GM20431 (cell line): ENCODE measurements around the gene BSDC1.
"Not testable (repeated sequence)": the region's sequence is repeated elsewhere in the genome, so short reads cannot be mapped to it uniquely, and the experiment has no call there.

ENCODE experiments used
- in situ Hi-C: fragments of 300-500 bp; cut with MseI, MboI; formaldehyde crosslinking; loops from one replicate; pipeline ENCODE4 v1.15.0; 2020; ENCODE audit warnings: low sequenced_read_pairs; ENCODE audit not compliant: unreplicated experiment

Gene BSDC1

DNA sequence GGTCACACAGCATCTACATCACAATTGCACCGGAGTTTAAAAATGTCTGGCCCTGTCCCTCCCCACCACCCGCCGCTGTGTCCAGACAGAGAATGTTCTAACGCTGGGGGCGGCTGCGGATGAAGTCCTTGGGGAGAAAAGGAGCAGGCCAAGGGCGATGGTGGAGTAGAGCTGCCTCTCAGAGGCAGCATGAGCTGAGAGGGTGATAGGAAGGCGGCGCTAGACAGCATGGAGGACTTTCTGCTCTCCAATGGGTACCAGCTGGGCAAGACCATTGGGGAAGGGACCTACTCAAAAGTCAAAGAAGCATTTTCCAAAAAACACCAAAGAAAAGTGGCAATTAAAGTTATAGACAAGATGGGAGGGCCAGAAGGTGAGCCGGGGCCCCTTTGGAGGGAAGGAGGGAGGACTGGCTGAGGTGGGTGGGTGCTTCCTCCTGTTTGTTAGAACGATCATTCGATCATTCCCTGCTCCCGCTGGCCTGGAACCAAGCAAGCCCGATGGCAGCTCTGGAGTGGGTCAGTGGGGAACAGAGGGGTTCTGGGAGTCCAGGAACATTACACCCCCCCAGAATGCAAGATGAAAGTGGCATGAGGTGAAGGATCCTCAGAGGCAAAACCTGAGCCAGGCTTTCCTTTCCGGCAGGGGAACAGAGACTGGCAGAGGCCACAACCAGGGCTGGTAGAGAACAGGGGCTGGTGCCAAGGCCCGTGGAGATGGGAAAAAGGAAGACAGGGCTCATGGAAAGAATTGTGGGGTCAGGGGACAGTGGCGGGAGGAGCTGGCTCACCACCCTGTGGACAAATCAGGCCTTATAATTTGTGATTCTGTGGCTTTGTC lies 31.5 kb downstream of the BSDC1 start, which contains the start of the genes FAM229A and TSSK3:
TSS of gene FAM229A (minus strand) at position 12 of the 840 bp plus-strand sequence. CDS start 394 bp downstream, outside the sequence.
TSS of gene TSSK3 (plus strand) at position 66 of the 840 bp plus-strand sequence. CDS start at position 229, 163 bp downstream.
- in situ Hi-C loops, result no loop called here

DNA sequence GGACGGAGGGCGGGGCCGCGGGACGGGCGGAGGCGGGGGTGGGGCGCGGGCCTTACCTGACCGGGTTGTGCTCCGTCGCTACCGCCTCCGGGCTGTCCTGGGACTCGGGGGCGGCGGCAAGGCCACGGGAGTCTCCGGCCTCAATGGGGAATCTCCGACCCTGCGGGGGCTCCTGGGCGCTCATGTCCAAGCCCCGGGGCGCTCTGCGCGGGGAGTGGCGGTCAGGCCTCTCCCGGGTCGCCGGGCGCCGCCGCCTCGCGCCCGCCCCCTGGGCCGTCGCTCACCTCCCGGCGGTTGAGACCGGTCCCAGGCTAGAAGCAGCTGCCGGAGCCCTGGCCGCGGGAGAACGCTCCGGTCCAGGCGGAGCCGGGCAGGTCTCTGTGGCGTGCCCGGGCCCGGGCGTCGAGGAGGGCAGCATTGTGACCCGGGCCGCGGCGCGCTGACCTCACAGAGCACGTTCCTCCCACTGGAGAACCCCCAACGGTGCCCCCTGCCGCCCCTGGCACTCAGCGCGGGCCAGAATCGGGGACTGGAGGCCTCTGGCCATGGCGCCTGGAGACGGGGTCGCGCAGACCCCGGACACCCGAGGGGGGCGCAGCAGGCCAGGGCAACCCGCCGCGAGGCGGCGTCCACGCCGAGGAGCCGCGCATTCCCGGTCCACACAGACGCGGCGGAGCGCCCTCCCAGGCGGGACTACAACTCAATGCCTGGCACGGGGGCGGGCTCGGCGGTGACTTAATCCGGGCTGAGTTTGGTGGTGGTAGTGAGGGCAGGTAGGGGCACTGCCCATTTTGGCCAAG lies 32.4 kb downstream of the BSDC1 start:
- in situ Hi-C loops, result no loop called here

DNA sequence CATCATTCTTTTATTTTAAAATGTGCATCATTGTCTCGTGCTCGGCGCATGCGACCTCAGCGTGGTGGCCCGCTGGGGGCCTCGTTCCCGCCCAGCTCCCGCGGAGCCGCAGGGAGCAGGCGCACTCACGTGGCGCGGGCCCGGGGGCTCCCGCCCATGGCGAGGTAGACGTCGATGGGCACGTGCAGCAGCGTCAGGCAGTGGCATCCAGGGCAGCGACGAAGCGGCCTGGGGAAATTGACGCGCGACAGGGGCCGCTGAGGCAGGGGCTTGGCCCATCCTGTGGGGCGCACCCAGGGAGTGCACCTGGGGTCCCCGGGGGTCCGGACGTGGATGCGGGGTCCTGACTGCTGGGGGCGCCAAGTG lies 33.0 kb downstream of the BSDC1 start:
- in situ Hi-C loops, result no loop called here

DNA sequence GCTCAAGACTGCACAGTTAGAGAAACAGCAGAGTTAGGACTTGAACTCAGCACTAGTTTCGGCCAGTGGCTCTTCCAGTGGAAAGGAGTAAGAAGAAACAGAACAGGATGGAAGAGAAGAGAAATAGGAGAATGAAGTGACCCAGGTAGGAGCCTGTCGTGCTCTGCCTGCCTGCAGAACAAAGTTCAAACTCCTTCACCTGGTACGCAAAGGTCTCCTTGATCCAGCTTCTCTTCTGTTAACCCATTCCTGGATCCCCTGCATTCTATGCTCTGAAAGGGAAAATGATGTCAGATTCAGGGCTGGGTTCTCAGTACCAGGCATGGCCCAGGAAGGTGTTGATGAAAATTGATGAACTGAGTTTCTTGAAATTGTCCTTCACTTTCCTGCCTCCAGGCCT lies 35.8 kb downstream of the BSDC1 start:
- in situ Hi-C loops, result no loop called here

DNA sequence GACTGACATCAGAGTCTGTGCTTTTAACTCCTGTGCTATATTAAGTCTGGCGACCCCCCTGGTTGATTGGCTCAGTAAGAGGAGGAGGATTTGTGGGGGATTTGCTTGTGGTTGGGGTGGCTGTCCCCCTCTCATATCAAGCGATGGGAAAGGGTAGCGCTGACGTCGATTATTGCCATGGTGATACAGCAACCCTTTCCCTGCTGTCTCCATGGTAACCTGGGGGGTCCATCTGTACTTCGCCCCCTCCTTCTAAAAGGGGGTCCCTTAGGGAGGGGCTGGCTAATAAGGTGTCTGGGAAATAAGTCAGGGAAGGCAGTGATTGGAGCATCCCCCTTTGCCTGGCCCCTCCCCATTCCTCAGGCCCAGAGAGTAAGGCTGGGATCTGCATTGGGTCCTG lies 36.6 kb downstream of the BSDC1 start:
- in situ Hi-C loops, result no loop called here

DNA sequence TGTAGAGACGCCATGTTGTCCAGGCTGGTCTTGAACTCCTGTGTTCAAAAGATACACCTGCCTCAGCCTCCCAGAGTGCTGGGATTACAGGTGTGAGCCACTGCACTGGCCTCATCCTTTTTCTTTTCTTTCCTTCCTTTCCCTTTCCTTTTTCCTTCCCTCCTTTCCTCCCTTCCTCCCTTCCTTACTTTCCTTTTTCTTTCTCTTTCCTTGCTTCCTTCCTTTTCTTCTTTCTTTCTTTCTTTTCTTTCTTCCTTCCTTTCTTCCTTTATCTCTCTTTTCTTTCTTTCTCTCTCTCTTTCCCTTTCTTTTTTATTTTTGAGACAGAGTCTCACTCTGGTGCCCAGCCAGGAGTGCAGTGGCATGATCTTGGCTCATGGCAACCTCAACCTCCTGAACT lies 37.8 kb downstream of the BSDC1 start:
- in situ Hi-C loops, result no loop called here

DNA sequence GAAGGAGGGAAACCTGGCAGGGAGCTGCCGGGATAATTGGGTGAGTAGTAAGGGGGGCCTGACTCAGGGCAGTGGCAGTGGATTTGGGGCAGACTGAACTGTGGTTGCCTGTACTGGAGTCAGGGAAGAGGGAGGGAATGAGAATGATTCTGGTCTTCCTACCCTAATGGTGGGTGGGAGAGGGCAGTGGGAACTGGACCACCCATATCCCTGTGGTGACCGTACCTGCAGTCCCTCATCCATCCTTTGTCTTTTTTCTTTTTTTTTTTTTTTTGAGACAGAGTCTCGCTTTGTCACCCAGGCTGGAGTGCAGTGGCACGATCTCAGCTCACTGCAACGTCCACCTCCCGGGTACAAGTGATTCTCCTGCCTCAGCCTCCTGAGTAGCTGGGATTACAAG lies 38.5 kb downstream of the BSDC1 start:
- in situ Hi-C loops, result not testable (repeated sequence)

DNA sequence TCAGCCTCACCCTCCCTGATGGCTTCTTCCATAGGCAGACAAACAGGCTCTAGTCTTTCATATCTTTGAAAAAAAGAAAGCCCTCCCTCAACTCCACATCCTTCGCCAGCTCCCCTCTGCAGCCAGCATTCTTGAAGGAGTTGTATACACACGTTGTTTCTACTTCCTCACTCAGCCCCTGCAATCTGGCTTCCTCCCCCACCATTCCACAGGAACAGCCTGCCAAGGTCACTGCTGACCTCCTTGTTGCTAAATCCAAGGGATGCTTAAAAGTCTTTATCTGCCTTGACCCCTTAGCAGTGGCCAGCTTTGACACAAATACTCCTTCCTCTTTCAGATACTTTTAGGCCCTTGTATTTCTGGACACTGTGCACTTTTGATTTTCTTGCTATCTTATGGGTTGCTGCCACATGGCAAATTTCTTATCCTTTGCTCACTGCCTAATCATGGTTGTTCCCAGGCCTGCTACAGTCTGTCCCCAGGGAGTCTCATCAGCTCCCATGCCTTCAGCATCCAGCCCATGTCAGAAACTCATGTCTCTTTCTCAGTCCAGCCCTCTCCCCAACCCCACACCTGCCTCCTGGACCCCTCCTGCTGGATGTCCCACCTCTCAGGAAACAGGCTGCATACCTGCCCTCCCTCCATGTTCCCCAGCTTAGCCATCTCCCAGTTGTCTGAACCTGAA lies 40.2 kb downstream of the BSDC1 start:
- in situ Hi-C loops, result no loop called here

DNA sequence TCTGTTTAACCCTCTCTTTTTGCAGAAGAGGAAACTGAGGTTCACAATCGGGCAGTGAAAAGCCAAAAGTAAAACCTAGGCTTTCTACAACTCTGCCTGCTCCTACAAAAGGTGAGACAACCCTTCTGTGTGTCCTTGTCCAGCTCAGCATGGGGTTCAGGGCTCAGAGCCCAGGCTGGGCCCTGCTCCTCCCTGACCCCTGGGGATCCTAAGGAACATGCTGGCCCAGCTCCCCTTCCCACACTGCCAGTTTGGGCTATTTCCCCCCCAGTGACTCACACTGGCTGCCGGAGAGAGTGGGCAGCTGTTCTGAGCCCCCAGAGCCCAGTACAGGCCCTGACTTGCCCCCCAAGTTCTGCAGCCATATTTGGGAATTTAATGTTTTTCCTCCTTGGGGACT lies 40.8 kb downstream of the BSDC1 start:
- in situ Hi-C loops, result no loop called here

DNA sequence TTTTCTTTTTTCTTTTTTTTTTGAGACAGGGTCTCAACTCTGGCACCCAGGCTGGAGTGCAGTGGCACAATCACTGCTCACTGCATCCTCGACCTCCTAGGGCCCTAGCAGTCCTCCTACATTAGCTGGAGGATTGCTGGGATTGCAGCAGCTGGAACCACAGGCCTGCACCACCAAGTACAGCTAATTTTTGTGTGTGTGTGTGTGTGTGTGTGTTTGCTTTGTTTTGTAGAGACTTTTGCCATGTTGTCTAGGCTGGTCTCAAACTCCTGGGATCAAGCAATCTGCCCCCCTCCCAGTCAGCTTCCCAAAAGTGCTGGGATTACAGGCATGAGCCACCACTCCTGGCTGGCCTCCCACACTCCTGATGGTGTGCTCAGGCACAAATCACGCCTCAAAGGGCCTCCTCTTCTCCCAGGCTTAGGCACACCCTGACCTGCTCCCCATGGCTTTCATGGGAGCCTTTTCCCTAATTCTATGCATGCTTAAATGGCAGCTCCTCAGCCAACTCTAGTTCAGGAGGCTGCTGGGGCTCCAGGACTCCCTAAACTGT lies 41.3 kb downstream of the BSDC1 start:
- in situ Hi-C loops, result no loop called here

DNA sequence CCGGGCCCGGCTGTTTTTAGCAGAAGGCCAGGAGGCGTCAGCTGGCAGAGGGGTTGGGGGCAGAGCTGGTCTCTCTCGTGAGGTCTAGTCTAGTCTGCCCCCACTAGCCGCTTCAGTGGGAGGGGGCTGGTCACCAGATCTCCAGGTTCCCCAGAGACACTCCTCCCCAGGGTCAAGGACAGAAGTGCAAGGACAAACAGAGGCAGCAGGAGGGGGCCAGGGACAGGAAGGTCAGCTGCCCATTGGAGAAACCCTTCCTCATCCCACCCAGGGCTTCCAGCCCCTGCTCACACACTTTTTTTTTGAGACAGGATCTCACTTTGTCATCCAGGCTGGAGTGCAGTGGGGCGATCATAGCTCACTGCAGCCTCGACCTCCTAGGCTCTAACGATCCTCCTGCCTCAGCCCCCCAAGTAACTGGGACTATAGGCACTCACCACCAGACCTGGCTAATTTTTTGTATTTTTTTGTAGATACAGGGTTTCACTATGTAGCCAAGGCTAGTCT lies 41.9 kb downstream of the BSDC1 start:
- in situ Hi-C loops, result no loop called here

DNA sequence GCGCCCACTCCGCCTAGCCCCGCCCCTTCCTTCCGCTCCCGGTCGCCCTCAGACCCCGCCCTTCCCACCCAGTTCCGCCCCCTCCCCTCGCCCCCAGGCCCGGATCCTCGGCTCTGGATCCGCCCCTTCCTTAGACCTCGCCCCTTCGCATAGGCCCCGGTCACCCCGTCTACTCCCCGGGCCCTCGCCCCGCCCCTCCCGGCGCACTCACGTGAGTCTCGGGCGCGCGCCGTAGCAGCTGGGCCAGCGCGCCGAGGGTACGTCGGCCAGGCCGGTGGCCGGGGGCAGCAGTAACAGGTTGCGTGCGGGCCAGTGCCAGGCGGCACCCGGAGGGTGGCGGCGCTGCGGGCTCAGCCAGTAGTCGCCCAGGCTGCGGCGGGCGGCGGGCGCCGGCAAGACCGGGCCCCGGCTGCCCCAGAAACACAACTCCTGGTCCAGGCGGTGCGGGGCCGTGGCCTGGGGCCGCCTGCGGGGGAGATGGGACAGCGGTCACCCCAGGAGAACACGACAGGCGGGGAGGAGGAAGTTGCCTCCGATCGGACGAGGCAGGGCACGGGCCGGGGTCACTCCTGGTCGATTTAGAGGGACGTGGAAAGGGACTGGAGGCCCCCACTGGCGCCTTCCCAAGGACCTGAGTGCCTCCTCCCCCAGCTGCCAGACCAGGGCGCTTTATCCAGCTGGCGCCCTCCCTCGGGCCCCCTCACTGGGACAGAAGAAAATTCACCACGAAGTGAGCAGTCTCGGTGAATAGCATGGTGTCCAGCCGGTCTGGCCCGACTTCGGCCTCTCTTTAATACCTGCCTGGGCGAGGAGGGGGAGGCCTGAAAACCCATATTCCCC lies 42.6 kb downstream of the BSDC1 start:
- in situ Hi-C loops, result no loop called here

DNA sequence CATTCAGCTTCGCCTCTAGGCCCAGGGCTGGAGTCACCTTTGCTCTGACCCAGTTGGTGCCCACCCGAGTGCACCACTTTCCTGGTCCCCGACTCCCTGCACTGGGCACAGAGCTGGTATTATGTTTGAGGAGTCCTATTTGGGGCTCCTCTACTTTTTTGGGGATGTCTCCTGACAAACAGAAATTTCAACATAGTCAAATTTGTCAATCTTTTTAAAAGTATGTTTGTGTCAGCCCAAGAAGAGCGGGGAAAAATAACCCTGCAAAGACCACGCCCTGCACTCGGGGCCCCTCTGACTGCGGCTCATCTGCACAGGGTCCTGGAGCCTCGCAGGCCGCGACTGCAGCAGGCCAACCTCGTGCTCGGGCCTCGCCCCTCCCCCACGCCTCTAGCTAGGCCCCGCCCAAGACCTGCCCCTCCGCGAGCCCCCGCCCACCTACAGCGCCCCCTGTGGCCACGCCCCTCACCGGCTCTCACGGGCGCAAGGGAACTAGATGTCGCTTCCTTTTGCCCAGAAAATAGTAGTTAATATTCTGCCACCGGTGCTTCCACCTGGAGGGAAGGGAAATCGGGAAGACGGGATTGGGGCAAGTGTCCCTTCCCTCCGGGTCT lies 43.3 kb downstream of the BSDC1 start:
- in situ Hi-C loops, result no loop called here

DNA sequence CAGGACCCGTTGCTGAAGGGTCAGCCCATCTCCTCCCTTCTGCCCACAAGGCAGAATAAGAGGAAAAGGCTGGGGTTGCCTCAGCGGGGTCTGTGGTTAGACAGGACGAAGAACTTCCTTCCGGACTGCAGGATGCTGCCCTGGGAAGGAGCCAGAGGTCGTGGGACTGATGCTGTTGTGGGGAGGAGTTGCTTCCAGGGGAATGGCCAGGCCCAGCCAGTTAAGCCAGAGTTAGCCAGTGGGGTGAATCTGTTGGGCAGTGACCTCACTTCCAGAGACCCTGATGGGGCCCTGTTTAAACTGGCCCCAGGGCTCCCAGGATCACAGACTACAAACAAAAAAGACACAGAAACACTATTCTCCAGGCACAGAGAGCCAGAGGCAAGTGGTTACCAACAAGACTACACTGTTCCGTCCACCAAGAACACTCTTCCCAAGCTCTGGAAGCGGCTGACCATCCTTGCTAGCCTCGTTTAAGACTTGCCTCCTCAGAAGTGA lies 45.0 kb downstream of the BSDC1 start:
- in situ Hi-C loops, result no loop called here

DNA sequence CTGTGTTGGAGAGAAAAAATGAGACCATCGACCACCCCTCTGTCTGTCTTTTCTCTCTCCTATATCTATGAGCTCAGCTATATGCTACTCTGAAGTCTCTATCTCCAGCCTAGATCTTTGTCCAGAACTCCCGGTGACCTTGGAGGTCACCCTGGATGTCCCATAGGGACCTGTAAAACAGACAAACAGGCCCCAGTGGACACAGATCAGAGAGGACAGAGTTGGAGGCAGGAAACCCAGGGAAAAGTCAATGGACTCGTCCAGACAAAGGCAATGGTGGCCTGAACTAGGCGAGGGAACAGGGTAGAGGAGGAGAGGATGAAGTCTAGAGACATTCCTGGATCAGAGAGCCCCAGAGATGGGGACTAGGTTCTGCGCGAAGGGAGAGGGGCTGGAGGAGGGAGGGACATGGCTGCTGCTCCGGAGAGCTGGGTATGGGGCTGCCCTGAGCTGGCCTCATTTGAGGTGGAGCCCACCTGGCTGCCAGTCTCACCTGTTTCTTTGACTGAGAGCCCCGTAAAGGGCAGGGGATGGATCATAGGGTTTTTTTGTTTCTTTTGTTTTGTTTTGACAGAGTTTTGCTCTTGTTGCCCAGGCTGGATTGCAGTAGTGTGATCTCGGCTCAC lies 47.6 kb downstream of the BSDC1 start:
- in situ Hi-C loops, result no loop called here

DNA sequence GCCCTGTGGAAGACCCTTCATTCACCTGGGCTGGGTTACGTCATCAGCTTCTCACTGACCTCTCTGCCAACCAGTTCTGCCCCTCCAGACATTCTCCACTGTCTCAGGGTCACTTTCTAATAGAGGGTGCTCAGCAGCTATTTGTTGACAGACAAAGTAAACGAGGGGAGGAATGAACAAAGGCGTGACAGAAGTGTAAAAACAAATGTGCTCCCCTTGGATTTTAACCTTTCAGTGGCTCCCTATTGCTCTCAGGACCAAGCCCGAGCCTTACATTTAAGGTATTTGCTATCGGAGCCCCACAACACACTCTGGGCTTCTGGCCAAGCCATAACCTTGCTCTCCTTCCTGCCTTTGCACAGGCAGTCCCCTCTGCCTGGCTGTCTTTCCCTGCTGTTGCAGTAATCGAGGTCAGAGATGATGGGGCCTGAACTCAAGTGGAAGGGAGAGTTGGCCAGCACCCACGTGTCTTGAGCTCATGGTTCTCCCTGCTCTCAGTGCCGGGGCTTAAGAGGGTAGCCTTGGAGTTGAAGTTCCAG lies 48.9 kb downstream of the BSDC1 start:
- in situ Hi-C loops, result no loop called here

DNA sequence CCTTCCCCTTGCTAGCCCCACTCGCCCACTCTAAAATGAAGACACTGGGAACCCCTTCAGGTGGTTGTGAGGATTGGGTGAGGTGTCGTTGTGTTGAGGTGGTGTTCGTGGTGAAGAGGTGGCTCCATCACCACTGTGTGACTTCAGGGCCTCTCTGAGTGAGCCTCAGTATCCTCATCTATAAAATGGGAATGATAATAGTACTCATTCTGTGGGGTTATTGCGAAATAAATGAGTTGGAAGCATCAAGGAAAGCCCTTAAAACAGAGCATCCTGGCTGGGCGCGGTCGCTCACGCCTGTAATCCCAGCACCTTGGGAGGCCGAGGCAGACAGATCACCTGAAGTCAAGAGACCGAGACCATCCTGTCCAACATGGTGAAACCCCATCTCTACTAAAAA lies 51.5 kb downstream of the BSDC1 start:
- in situ Hi-C loops, result no loop called here

DNA sequence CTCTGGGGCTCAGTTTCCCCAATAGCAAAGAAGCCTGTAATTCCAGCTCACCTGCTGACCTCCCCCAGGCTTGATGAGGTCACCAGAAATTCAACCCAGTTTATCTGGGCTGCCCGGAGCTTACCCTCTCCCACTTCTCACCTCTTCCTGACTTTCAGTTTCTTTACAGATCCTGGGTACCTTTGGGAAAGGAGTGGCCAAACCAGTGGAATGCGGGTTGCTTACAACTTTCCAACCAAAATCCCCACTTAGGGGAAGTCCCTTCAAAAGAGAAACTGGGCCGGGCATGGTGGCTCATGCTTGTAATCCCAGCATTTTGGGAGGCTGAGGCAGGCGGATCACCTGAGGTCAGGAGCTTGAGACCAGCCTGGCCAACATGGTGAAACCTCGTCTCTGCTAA lies 52.3 kb downstream of the BSDC1 start:
- in situ Hi-C loops, result no loop called here
